H9 (cell line): ENCODE measurements around the gene ELMOD3. TPM values are rescaled to one million over a fixed set of nuclear protein-coding genes. Genes with fewer than 3 reads are reported as not detected.
A peak's percentile ranks its signal among the peaks of the same experiment; 100 is the strongest.

Experiments
- DNase-seq: peaks from one replicate; pipeline ENCODE4 v3.0.0-alpha.2; 2017
- H2AFZ ChIP-seq: one replicate; pipeline ENCODE4 v1.6.1; 2013; ENCODE audit warnings: mild to moderate bottlenecking, low read length, control low read depth, moderate library complexity
- H2AK5ac ChIP-seq: 2 replicates; pipeline ENCODE4 v1.6.1; 2013; ENCODE audit warnings: low read length, control low read depth, mixed read lengths; ENCODE audit not compliant: insufficient read length
- H2BK120ac ChIP-seq: one replicate; pipeline ENCODE4 v1.6.1; 2013; ENCODE audit warnings: low read depth, mild to moderate bottlenecking, low read length, control low read depth, inconsistent platforms; ENCODE audit not compliant: poor library complexity, severe bottlenecking
- H2BK12ac ChIP-seq: 2 replicates; pipeline ENCODE4 v1.6.1; 2013; ENCODE audit warnings: low read length, control low read depth, mixed read lengths, low read depth; ENCODE audit not compliant: insufficient read length
- H2BK15ac ChIP-seq: 2 replicates; pipeline ENCODE4 v1.6.1; 2013; ENCODE audit warnings: low read depth, low read length, control low read depth
- H2BK20ac ChIP-seq: one replicate; pipeline ENCODE4 v1.6.1; 2013; ENCODE audit warnings: low read depth, mild to moderate bottlenecking, low read length, control low read depth, inconsistent platforms; ENCODE audit not compliant: poor library complexity, severe bottlenecking
- H2BK5ac ChIP-seq: 2 replicates; pipeline ENCODE4 v1.6.1; 2013; ENCODE audit warnings: low read length, control low read depth, mixed read lengths; ENCODE audit not compliant: insufficient read length
- H3K14ac ChIP-seq: 2 replicates; pipeline ENCODE4 v1.6.1; 2013; ENCODE audit warnings: low read length, control low read depth; ENCODE audit not compliant: insufficient read depth
- H3K18ac ChIP-seq: 2 replicates; pipeline ENCODE4 v1.6.1; 2013; ENCODE audit warnings: low read depth, mild to moderate bottlenecking, mixed read lengths, low read length, control low read depth; ENCODE audit not compliant: insufficient read length
- H3K23ac ChIP-seq: 2 replicates; pipeline ENCODE4 v1.6.1; 2013; ENCODE audit warnings: low read length, control low read depth, mixed read lengths, low read depth; ENCODE audit not compliant: insufficient read length
- H3K23me2 ChIP-seq: 2 replicates; pipeline ENCODE4 v1.6.1; 2013; ENCODE audit warnings: low read depth, mild to moderate bottlenecking, mixed read lengths, low read length, control low read depth; ENCODE audit not compliant: insufficient read length, poor library complexity, severe bottlenecking
- H3K27ac ChIP-seq: 2 replicates; pipeline ENCODE4 v1.5.1; 2013; ENCODE audit warnings: low read length, control low read depth, mixed read lengths, low read depth; ENCODE audit not compliant: insufficient read length
- H3K27me3 ChIP-seq: 2 replicates; pipeline ENCODE4 v1.6.1; 2013; ENCODE audit warnings: low read length, control low read depth, inconsistent platforms; ENCODE audit not compliant: insufficient read depth
- H3K4ac ChIP-seq: 2 replicates; pipeline ENCODE4 v1.6.1; 2013; ENCODE audit warnings: low read depth, mild to moderate bottlenecking, control low read depth, inconsistent platforms, low read length, moderate library complexity
- H3K4me1 ChIP-seq: 2 replicates; pipeline ENCODE4 v1.6.1; 2013; ENCODE audit warnings: low read length, control low read depth, inconsistent platforms; ENCODE audit not compliant: insufficient read depth
- H3K4me2 ChIP-seq: 2 replicates; pipeline ENCODE4 v1.6.1; 2013; ENCODE audit warnings: low read length, control low read depth, mixed read lengths; ENCODE audit not compliant: insufficient read length, insufficient read depth
- H3K56ac ChIP-seq: 2 replicates; pipeline ENCODE4 v1.6.1; 2013; ENCODE audit warnings: low read depth, mild to moderate bottlenecking, mixed read lengths, low read length, control low read depth; ENCODE audit not compliant: insufficient read length
- H3K79me1 ChIP-seq: 2 replicates; pipeline ENCODE4 v1.6.1; 2013; ENCODE audit warnings: low read depth, mild to moderate bottlenecking, moderate library complexity, low read length, control low read depth, inconsistent platforms; ENCODE audit not compliant: insufficient read depth, poor library complexity, severe bottlenecking
- H3K79me2 ChIP-seq: 2 replicates; pipeline ENCODE4 v1.6.1; 2013; ENCODE audit warnings: low read length, control low read depth, inconsistent platforms; ENCODE audit not compliant: insufficient read depth
- H3K9ac ChIP-seq: 2 replicates; pipeline ENCODE4 v1.6.1; 2013; ENCODE audit warnings: low read length, control low read depth, mixed read lengths; ENCODE audit not compliant: insufficient read length; ENCODE audit errors: extremely low read depth
- H3K9me3 ChIP-seq: one replicate; pipeline ENCODE4 v1.6.1; 2013; ENCODE audit warnings: low read depth, low read length, inconsistent platforms; ENCODE audit not compliant: control insufficient read depth
- H3T11ph ChIP-seq: one replicate; pipeline ENCODE4 v1.6.1; 2013; ENCODE audit warnings: mild to moderate bottlenecking, low read length, control low read depth, inconsistent platforms
- H4K20me1 ChIP-seq: one replicate; pipeline ENCODE4 v1.6.1; 2013; ENCODE audit not compliant: control insufficient read depth, insufficient read length, insufficient read depth
- H4K5ac ChIP-seq: 2 replicates; pipeline ENCODE4 v1.6.1; 2013; ENCODE audit warnings: low read depth, mild to moderate bottlenecking, mixed read lengths, low read length, control low read depth; ENCODE audit not compliant: insufficient read length
- H4K8ac ChIP-seq: replicated peaks from 2 replicates; pipeline ENCODE4 v1.6.1; 2013; ENCODE audit warnings: low read length, control low read depth, mixed read lengths, low read depth; ENCODE audit not compliant: insufficient read length
- H4K91ac ChIP-seq: 2 replicates; pipeline ENCODE4 v1.6.1; 2013; ENCODE audit warnings: low read depth, mild to moderate bottlenecking, moderate library complexity, mixed read lengths, low read length, control low read depth; ENCODE audit not compliant: insufficient read length
- H3K27ac Mint-ChIP-seq, 3 experiments: 2 replicates in 2 of 3; 3 replicates in 1 of 3; pipeline ENCODE4 v1.8.0; 2020 to 2021; ENCODE audit warnings: mixed read lengths in 3 of 3, mild to moderate bottlenecking in 1 of 3, moderate library complexity in 1 of 3
- H3K27me3 Mint-ChIP-seq: 2 replicates; pipeline ENCODE4 v1.8.0; 2021; ENCODE audit warnings: low read depth, mild to moderate bottlenecking, moderate library complexity, mixed read lengths
- H3K36me3 Mint-ChIP-seq, 3 experiments: 2 replicates in 2 of 3; 3 replicates in 1 of 3; pipeline ENCODE4 v1.8.0; 2020 to 2021; ENCODE audit warnings: low read depth in 3 of 3, mixed read lengths in 3 of 3; ENCODE audit not compliant: insufficient read depth in 1 of 3
- H3K4me1 Mint-ChIP-seq, 2 experiments: 2 replicates each; pipeline ENCODE4 v1.8.0; 2020; ENCODE audit warnings: mixed read lengths in 2 of 2
- H3K4me3 Mint-ChIP-seq, 2 experiments: 2 replicates in 1 of 2; 3 replicates in 1 of 2; pipeline ENCODE4 v1.8.0; 2020 to 2021; ENCODE audit warnings: mild to moderate bottlenecking in 2 of 2, mixed read lengths in 2 of 2, moderate library complexity in 1 of 2
- H3K9me3 Mint-ChIP-seq, 2 experiments: 2 replicates in 1 of 2; 3 replicates in 1 of 2; pipeline ENCODE4 v1.8.0; 2020; ENCODE audit warnings: mild to moderate bottlenecking in 2 of 2, mixed read lengths in 2 of 2, moderate library complexity in 1 of 2
- WGBS: extraction: QIAGEN DNeasy Blood & Tissue Kit; methylation state at CpG from one replicate; pipeline ENCODE4 v1.1.7; 2013; ENCODE audit warnings: missing lambda C conversion rate, low lambda C conversion rate, mixed read lengths; ENCODE audit not compliant: insufficient read length; ENCODE audit errors: extremely low coverage; 5-methylcytosine and 5-hydroxymethylcytosine counted together
- total RNA-seq: library from RNA; stranded (reverse); gene quantifications from 2 replicates; pipeline ENCODE4 v1.2.1, GENCODE V29; 2021
- TF ChIP-seq, protein P1 (sequence below): fragments of 200-600 bp; sonication (generic); conservative IDR thresholded peaks from 3 replicates; pipeline ENCODE4 v1.8.0; 2021; ENCODE audit warnings: antibody characterized with exemption, mild to moderate bottlenecking

ELMOD3 gene
- total RNA-seq, 1 experiment from 2014 or later, result 7.6 TPM

DNA sequence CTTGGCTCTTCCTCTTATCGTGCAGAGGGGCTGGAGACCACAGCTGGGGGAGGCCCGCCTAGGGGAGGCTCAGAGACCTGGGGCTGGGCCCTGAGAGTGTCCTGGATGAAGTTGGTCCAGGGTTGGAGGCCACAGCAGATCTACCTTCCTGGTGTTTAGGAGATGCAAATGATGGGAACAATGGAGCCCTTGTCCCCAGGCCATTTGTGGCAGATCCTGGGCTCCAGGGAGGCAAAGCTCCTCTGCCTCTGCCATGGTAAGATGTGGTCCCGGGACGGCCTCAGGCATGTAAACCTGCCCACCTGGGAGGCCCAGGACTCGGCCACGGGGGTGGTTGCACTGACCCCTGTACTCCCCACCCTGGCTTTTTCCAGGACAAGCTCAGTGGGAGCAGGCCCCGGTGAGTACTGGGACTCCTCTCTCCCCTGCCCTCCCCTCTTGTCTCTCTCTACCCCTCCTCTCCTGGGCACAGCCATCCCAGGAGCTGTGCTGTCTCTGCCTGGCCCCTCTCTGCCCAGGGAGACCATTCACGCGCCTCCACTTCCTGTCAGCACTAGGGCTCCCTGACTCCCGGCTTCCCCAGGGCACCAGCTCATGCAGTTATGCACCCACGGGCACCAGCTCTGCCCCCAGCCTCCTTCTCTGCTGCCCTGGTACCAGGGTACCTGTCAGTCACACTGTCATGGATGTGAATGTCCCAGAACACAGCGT lies 74.8 kb downstream of the ELMOD3 start:
- Histone ChIP-seq H4K91ac (peak overlapping the region; percentile 2), H2AFZ (no peak overlapping the region), H2BK15ac (no peak overlapping the region), H3K56ac (no peak overlapping the region), H2BK12ac (no peak overlapping the region), H3K23me2 (peaks cover 5% of the 10 kb centered on the region), H3K23ac (no peak overlapping the region), H2BK120ac (no peak overlapping the region), H4K5ac (no peak overlapping the region), H3K9ac (no peak overlapping the region), H2BK5ac (no peak overlapping the region), H3K27me3 (no peaks in the 10 kb centered on the region; the same call in 1 of the 2 replicates), H3K9me3 (no peaks in the 10 kb centered on the region), H4K20me1 (no peaks in the 10 kb centered on the region), H4K8ac (no peak overlapping the region), H3K79me2 (no peaks in the 10 kb centered on the region), H3K4me2 (no peak overlapping the region), H3K79me1 (no peaks in the 10 kb centered on the region), H3K4ac (no peak overlapping the region), H2BK20ac (no peak overlapping the region), H3T11ph (no peak overlapping the region), H3K4me1 (peaks cover 19% of the 10 kb centered on the region; the same call in 1 of the 2 replicates), H2AK5ac (no peak overlapping the region), H3K27ac (no peak overlapping the region), H3K18ac (no peak overlapping the region), H3K14ac (no peak overlapping the region; the same call in 1 of the 2 replicates)
- Mint-ChIP-seq H3K9me3 (no peaks in the 10 kb centered on the region), H3K4me3 (peak overlapping the region in 1 of 2 experiments; percentile 48; a peak in 1 of 5 replicates), H3K4me1 (peaks cover 45 to 56% of the 10 kb centered on the region in 2 experiments), H3K36me3 (no peaks in the 10 kb centered on the region; a peak in 1 of 7 replicates), H3K27ac (peak overlapping the region in 1 of 3 experiments; percentile 89; a peak in 3 of 7 replicates), H3K27me3 (peaks cover 28% of the 10 kb centered on the region)
- no peak for DNase-seq
- TF ChIP-seq, protein P1, sequence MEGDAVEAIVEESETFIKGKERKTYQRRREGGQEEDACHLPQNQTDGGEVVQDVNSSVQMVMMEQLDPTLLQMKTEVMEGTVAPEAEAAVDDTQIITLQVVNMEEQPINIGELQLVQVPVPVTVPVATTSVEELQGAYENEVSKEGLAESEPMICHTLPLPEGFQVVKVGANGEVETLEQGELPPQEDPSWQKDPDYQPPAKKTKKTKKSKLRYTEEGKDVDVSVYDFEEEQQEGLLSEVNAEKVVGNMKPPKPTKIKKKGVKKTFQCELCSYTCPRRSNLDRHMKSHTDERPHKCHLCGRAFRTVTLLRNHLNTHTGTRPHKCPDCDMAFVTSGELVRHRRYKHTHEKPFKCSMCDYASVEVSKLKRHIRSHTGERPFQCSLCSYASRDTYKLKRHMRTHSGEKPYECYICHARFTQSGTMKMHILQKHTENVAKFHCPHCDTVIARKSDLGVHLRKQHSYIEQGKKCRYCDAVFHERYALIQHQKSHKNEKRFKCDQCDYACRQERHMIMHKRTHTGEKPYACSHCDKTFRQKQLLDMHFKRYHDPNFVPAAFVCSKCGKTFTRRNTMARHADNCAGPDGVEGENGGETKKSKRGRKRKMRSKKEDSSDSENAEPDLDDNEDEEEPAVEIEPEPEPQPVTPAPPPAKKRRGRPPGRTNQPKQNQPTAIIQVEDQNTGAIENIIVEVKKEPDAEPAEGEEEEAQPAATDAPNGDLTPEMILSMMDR, result no peak
- no CpG with 5 or more reads among the region's 12 CpGs for WGBS
